Parathyroid adenoma (tissue), 2 donors: Measurements from ENCODE around the gene CD8A.

Experiments
- H2AFZ ChIP-seq: fragments of 300-600 bp; sonication (generic); one replicate; pipeline ENCODE4 v1.7.0; 2017; ENCODE audit warnings: antibody characterized with exemption, mild to moderate bottlenecking
- H3K27ac ChIP-seq: fragments of 300-600 bp; sonication (generic); one replicate; pipeline ENCODE4 v1.7.0; 2017
- H3K27me3 ChIP-seq: fragments of 300-600 bp; sonication (generic); one replicate; pipeline ENCODE4 v1.7.0; 2017; ENCODE audit warnings: low read length; ENCODE audit not compliant: control insufficient read depth, insufficient read depth
- H3K36me3 ChIP-seq: fragments of 300-600 bp; sonication (generic); one replicate; pipeline ENCODE4 v1.7.0; 2017; ENCODE audit warnings: low read length; ENCODE audit not compliant: control insufficient read depth, insufficient read depth
- H3K4me1 ChIP-seq: fragments of 300-600 bp; sonication (generic); one replicate; pipeline ENCODE4 v1.7.0; 2017; ENCODE audit warnings: control low read depth
- H3K4me2 ChIP-seq: fragments of 300-600 bp; sonication (generic); one replicate; pipeline ENCODE4 v1.7.0; 2017; ENCODE audit warnings: low read length
- H3K4me3 ChIP-seq: fragments of 300-600 bp; sonication (generic); one replicate; pipeline ENCODE4 v1.7.0; 2017; ENCODE audit warnings: low read depth, low read length
- H3K79me2 ChIP-seq: fragments of 300-600 bp; sonication (generic); one replicate; pipeline ENCODE4 v1.7.0; 2017; ENCODE audit warnings: control low read depth
- H3K9ac ChIP-seq: fragments of 300-600 bp; sonication (generic); one replicate; pipeline ENCODE4 v1.7.0; 2017; ENCODE audit warnings: mild to moderate bottlenecking
- H3K9me3 ChIP-seq: fragments of 300-600 bp; sonication (generic); one replicate; pipeline ENCODE4 v1.7.0; 2017; ENCODE audit warnings: low read length; ENCODE audit not compliant: control insufficient read depth
- CTCF ChIP-seq: fragments of 300-600 bp; sonication (generic); IDR thresholded peaks from one replicate; pipeline ENCODE4 v1.7.0; 2017; ENCODE audit warnings: antibody characterized with exemption, mild to moderate bottlenecking
- donor health status: primary hyperparathyroidism.

The CD8A gene

GRCh38 chr2:86770816-86771301, 19.9 kb downstream of the CD8A start:
- Histone ChIP-seq H3K36me3 (no peaks in the 10 kb centered on the region), H3K4me2 (no peak overlapping the region), H3K9me3 (no peaks in the 10 kb centered on the region), H3K9ac (no peak overlapping the region), H3K27me3 (no peaks in the 10 kb centered on the region), H3K4me1 (peaks cover 11% of the 10 kb centered on the region), H3K27ac (no peak overlapping the region), H2AFZ (no peak overlapping the region), H3K4me3 (no peak overlapping the region), H3K79me2 (peaks cover 3% of the 10 kb centered on the region)
- TF ChIP-seq CTCF, result no peak

- no peak overlapping the region for H3K4me2 ChIP-seq
- H3K4me1 ChIP-seq, result peaks cover 11% of the 10 kb centered on the region
- no peaks in the 10 kb centered on the region for H3K36me3 ChIP-seq
- H3K4me3 ChIP-seq, result no peak overlapping the region
- no peaks in the 10 kb centered on the region for H3K27me3 ChIP-seq
- no peak overlapping the region for H3K9ac ChIP-seq
- H3K27ac ChIP-seq, result no peak overlapping the region
- H3K9me3 ChIP-seq, result no peaks in the 10 kb centered on the region
- no peak for TF ChIP-seq CTCF
- peaks cover 4% of the 10 kb centered on the region for H3K79me2 ChIP-seq
- H2AFZ ChIP-seq, result no peak overlapping the region
These were observed 20.9 kb downstream of the CD8A start for GRCh38 chr2:86769838-86770237.

GRCh38 chr2:86768189-86768949, 22.3 kb downstream of the CD8A start:
- Histone ChIP-seq H3K4me3 (no peak overlapping the region), H3K79me2 (peaks cover 4% of the 10 kb centered on the region), H3K4me2 (no peak overlapping the region), H3K9ac (no peak overlapping the region), H3K4me1 (peaks cover 13% of the 10 kb centered on the region), H3K36me3 (no peaks in the 10 kb centered on the region), H3K9me3 (no peaks in the 10 kb centered on the region), H3K27me3 (no peaks in the 10 kb centered on the region), H3K27ac (no peak overlapping the region), H2AFZ (no peak overlapping the region)
- no peak for TF ChIP-seq CTCF

- H3K4me1 ChIP-seq, result peaks cover 2% of the 10 kb centered on the region
- no peak overlapping the region for H2AFZ ChIP-seq
- no peaks in the 10 kb centered on the region for H3K9me3 ChIP-seq
- TF ChIP-seq CTCF, result no peak
- H3K36me3 ChIP-seq, result no peaks in the 10 kb centered on the region
- no peak overlapping the region for H3K27ac ChIP-seq
- H3K4me2 ChIP-seq, result no peak overlapping the region
- H3K9ac ChIP-seq, result no peak overlapping the region
- peaks cover 8% of the 10 kb centered on the region for H3K79me2 ChIP-seq
- H3K27me3 ChIP-seq, result no peaks in the 10 kb centered on the region
- H3K4me3 ChIP-seq, result no peak overlapping the region
These were observed 25.4 kb downstream of the CD8A start for GRCh38 chr2:86765310-86765695.
